PC-3 (cell line): ENCODE measurements around the gene PDHX. TPM values are rescaled to one million over a fixed set of nuclear protein-coding genes. Genes with fewer than 3 reads are reported as not detected.

Experiments
- ATAC-seq: fragments of 200-7000 bp; cut with Tn5 transposase; 2 replicates; pipeline ENCODE4 v1.9.1; 2020; ENCODE audit warnings: mild to moderate bottlenecking, moderate library complexity
- BruUV-seq: library from RNA; stranded (reverse); fragments of 400-500 nt; replicated peaks from 2 replicates; lab custom pipeline; 2021; lab: Mats Ljungman, UMichigan
- CTCF ChIA-PET: fragments of 300-600 bp; sonication (Branson Sonifier 250); formaldehyde crosslinking; loops from one replicate; lab custom pipeline; 2022; ENCODE audit warnings: antibody characterized with exemption; lab: Charles Lee
- POLR2A ChIA-PET: fragments of 300-600 bp; sonication (Branson Sonifier 250); formaldehyde crosslinking; loops from one replicate; lab custom pipeline; 2022; ENCODE audit warnings: antibody characterized with exemption; ENCODE audit not compliant: unreplicated experiment; lab: Charles Lee
- DNase-seq: peaks from one replicate; pipeline ENCODE4 v3.0.0-alpha.2; 2015
- H2AFZ ChIP-seq: fragments of 300-600 bp; sonication (generic); 2 replicates; pipeline ENCODE4 v1.6.0; 2016; ENCODE audit warnings: antibody characterized with exemption, low read length
- H3F3A ChIP-seq: fragments of 300-600 bp; sonication (generic); one replicate; pipeline ENCODE4 v1.6.0; 2017; ENCODE audit warnings: antibody characterized with exemption, low read length, control low read depth, mild to moderate bottlenecking; ENCODE audit not compliant: unreplicated experiment
- H3K27ac ChIP-seq: fragments of 300-600 bp; sonication (generic); 2 replicates; pipeline ENCODE4 v1.5.1; 2016; ENCODE audit warnings: mild to moderate bottlenecking, low read length
- H3K27me3 ChIP-seq: fragments of 300-600 bp; sonication (generic); 2 replicates; pipeline ENCODE4 v1.6.1; 2016; ENCODE audit warnings: low read length, mixed read lengths
- H3K36me3 ChIP-seq: fragments of 300-600 bp; sonication (generic); 2 replicates; pipeline ENCODE4 v1.6.1; 2016; ENCODE audit warnings: low read depth, mixed run types, low read length, mixed read lengths
- H3K4me1 ChIP-seq: fragments of 300-600 bp; sonication (generic); 2 replicates; pipeline ENCODE4 v1.5.1; 2016; ENCODE audit warnings: low read length; ENCODE audit not compliant: insufficient read depth
- H3K4me2 ChIP-seq: fragments of 300-600 bp; sonication (generic); 2 replicates; pipeline ENCODE4 v1.6.0; 2016; ENCODE audit warnings: low read length
- H3K4me3 ChIP-seq: fragments of 300-600 bp; sonication (generic); 2 replicates; pipeline ENCODE4 v1.5.1; 2016; ENCODE audit warnings: mild to moderate bottlenecking, low read length, mixed read lengths
- H3K79me2 ChIP-seq: fragments of 300-600 bp; sonication (generic); 2 replicates; pipeline ENCODE4 v1.6.1; 2017; ENCODE audit warnings: low read length, mixed read lengths
- H3K9ac ChIP-seq: fragments of 300-600 bp; sonication (generic); 2 replicates; pipeline ENCODE4 v1.6.0; 2016; ENCODE audit warnings: mild to moderate bottlenecking, low read length
- H3K9me2 ChIP-seq: fragments of 300-600 bp; sonication (generic); replicated peaks from 2 replicates; pipeline ENCODE4 v1.6.1; 2016; ENCODE audit warnings: mixed run types, low read length, mixed read lengths
- H3K9me3 ChIP-seq: fragments of 300-600 bp; sonication (generic); 2 replicates; pipeline ENCODE4 v1.6.1; 2016; ENCODE audit warnings: low read length, mixed read lengths
- H4K20me1 ChIP-seq: fragments of 300-600 bp; sonication (generic); 2 replicates; pipeline ENCODE4 v1.6.1; 2016; ENCODE audit warnings: low read length, mixed read lengths
- CTCF ChIP-seq: fragments of 300-600 bp; sonication (generic); conservative IDR thresholded peaks from 2 replicates; pipeline ENCODE4 v1.5.1; 2017; ENCODE audit warnings: antibody characterized with exemption, low read depth, mild to moderate bottlenecking, low read length
- EZH2 ChIP-seq: fragments of 300-600 bp; sonication (generic); IDR thresholded peaks from one replicate; pipeline ENCODE4 v1.6.1; 2017; ENCODE audit warnings: antibody characterized with exemption, mild to moderate bottlenecking, low read length; ENCODE audit not compliant: unreplicated experiment
- EZH2phosphoT487 ChIP-seq: fragments of 300-600 bp; sonication (generic); IDR thresholded peaks from 2 replicates; pipeline ENCODE4 v1.6.1; 2018; ENCODE audit warnings: mild to moderate bottlenecking, antibody characterized with exemption, low read length, borderline replicate concordance
- intact Hi-C: fragments of 100-400 bp; cut with micrococcal nuclease; formaldehyde crosslinking; loops from 2 replicates; pipeline ENCODE4 v1.9.0; 2023
- total RNA-seq: library from RNA; depleted of rRNA; stranded (reverse); fragments of >200 nt; gene quantifications from 2 replicates; pipeline ENCODE4 v1.2.3, GENCODE V29; 2014

Gene PDHX
- total RNA-seq, 1 experiment from 2014 or later: 20.3 TPM

DNA sequence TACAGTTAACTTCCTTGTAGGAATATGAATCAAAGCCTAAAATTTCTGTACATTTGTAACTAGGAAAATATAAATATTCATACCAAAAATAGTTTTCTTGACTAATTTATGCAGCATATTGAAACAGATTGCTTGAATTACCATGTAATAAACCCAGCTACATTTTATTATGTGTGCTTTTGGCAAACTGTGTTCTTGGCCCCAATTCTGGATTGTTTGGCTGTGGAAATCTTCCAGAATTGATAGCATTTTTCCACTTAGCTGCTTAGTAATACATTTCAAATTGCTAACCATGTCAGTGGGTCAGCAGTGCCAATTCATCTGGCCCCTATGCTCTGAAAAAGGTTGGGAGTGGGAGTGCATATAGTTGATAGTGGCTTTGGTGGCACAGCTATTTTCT, 32.3 kb downstream of the PDHX start:
- no peaks in the 10 kb centered on the region for H3K9me3 ChIP-seq
- H3F3A ChIP-seq: no peaks in the 10 kb centered on the region
- no peak overlapping the region for H3K4me3 ChIP-seq
- no peak overlapping the region for H3K27ac ChIP-seq
- TF ChIP-seq EZH2phosphoT487 (no peak), CTCF (no peak), EZH2 (no peak)
- H2AFZ ChIP-seq: no peak overlapping the region
- 0 out of 2 replicates have a peak, but pooled peaks cover 7% of the 10 kb centered on the region for H3K79me2 ChIP-seq
- H3K4me2 ChIP-seq: no peak overlapping the region
- POLR2A ChIA-PET: interaction anchor here (0.6 kb wide), 1 partner anchor 28 kb away, joined by 3 read pairs; no protein-coding TSS in a partner anchor
- H3K36me3 ChIP-seq: 0 out of 2 replicates have a peak, but pooled peaks cover 8% of the 10 kb centered on the region
- TSS peak; percentile 15 for BruUV-seq
- H3K4me1 ChIP-seq: no peaks in the 10 kb centered on the region
- no peaks in the 10 kb centered on the region for H3K27me3 ChIP-seq
- no peaks in the 10 kb centered on the region for H3K9me2 ChIP-seq
- CTCF ChIA-PET: no interaction called here
- H4K20me1 ChIP-seq: no peaks in the 10 kb centered on the region
- intact Hi-C loops: no loop called here
- ATAC-seq: no peak
- no peak for DNase-seq
- H3K9ac ChIP-seq: no peak overlapping the region

- ATAC-seq: no peak
- H3K27me3 ChIP-seq: no peaks in the 10 kb centered on the region
- CTCF ChIA-PET: no interaction called here
Measured at GRCh38 chr11:34953955-34954354, 37.5 kb downstream of the PDHX start.

More at GRCh38 chr11:34953955-34954354, 37.5 kb downstream of the PDHX start:
- no TSS peak for BruUV-seq
- Histone ChIP-seq H3K27ac (no peak overlapping the region), H3K9ac (no peak overlapping the region), H3K9me2 (no peaks in the 10 kb centered on the region), H3K79me2 (no peaks in the 10 kb centered on the region), H3K4me1 (no peaks in the 10 kb centered on the region), H3F3A (no peaks in the 10 kb centered on the region), H3K4me2 (no peak overlapping the region), H4K20me1 (no peaks in the 10 kb centered on the region), H3K9me3 (no peaks in the 10 kb centered on the region), H2AFZ (no peak overlapping the region), H3K4me3 (no peak overlapping the region), H3K36me3 (no peaks in the 10 kb centered on the region)
- TF ChIP-seq CTCF: no peak
- TF ChIP-seq EZH2phosphoT487: no peak
- no peak for TF ChIP-seq EZH2
- POLR2A ChIA-PET: no interaction called here
- no peak for DNase-seq
- intact Hi-C loops: no loop called here
